ENCODE results near the gene KRTAP9-4.
"Not testable (repeated sequence)": the region's sequence is repeated elsewhere in the genome, so short reads cannot be mapped to it uniquely, and the experiment has no call there.

DNA sequence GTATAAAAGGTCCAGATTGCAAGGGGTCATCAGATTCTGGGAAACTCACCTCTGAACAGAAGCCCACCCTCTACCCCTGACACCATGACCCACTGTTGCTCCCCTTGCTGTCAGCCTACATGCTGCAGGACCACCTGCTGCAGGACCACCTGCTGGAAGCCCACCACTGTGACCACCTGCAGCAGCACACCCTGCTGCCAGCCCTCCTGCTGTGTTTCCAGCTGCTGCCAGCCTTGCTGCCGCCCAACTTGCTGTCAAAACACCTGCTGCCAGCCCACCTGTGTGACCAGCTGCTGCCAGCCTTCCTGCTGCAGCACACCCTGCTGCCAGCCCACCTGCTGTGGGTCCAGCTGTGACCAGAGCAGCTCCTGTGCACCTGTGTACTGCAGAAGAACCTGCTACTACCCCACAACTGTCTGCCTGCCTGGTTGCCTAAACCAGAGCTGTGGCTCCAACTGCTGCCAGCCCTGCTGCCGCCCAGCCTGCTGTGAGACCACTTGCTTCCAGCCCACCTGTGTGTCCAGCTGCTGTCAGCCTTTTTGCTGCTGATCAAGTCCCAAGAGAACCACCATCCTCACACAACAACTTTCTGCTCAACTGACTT, at the start of gene KRTAP9-4:
- TF ChIP-seq CTCF (IDR thresholded peaks at IDR 0.05 in 8 of 11, conservative IDR thresholded peaks at IDR 0.05 in 3 of 11); POLR2A (IDR thresholded peaks at IDR 0.05): not testable (repeated sequence)
